Panc1 (cell line): ENCODE data around the gene HAL.

Experiments used
- REST ChIP-seq, 2 experiments: IDR thresholded peaks; 2 replicates each; pipeline ENCODE4 v1.6.1; 2011 to 2012; ENCODE audit warnings: low read depth in 2 of 2, control low read depth in 1 of 2, low read length in 1 of 2, mild to moderate bottlenecking in 1 of 2, moderate library complexity in 1 of 2; ENCODE audit not compliant: insufficient read depth in 1 of 2
- SIN3A ChIP-seq: IDR thresholded peaks from 2 replicates; pipeline ENCODE4 v1.6.1; 2012; ENCODE audit warnings: low read depth, mild to moderate bottlenecking, low read length, moderate library complexity, borderline replicate concordance; ENCODE audit not compliant: insufficient read depth
- TF ChIP-seq, protein P1 (sequence below): fragments of 450-650 bp; IDR thresholded peaks from 2 replicates; pipeline ENCODE4 v1.5.1; 2017; ENCODE audit warnings: mild to moderate bottlenecking

DNA sequence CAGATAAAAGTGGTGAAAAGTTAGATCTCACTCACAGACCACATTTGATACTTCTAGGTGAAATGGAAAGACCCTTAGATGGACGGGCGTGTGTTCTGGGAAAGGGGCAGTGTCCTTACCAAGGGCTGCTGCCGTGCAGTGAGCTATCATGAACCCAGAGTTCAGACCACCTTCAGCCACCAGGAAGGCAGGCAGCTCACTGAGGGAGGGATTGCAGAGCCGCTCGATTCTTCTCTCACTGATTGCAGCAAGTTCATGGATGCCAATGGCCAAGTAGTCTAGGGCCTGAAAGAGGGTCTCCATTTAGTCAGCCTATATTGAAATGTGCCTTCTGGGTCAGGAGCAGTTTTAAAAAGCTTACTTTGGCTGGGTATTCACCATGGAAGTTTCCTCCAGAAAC lies 15.7 kb downstream of the HAL start:
- TF ChIP-seq, protein P1, sequence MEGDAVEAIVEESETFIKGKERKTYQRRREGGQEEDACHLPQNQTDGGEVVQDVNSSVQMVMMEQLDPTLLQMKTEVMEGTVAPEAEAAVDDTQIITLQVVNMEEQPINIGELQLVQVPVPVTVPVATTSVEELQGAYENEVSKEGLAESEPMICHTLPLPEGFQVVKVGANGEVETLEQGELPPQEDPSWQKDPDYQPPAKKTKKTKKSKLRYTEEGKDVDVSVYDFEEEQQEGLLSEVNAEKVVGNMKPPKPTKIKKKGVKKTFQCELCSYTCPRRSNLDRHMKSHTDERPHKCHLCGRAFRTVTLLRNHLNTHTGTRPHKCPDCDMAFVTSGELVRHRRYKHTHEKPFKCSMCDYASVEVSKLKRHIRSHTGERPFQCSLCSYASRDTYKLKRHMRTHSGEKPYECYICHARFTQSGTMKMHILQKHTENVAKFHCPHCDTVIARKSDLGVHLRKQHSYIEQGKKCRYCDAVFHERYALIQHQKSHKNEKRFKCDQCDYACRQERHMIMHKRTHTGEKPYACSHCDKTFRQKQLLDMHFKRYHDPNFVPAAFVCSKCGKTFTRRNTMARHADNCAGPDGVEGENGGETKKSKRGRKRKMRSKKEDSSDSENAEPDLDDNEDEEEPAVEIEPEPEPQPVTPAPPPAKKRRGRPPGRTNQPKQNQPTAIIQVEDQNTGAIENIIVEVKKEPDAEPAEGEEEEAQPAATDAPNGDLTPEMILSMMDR = no peak
- TF ChIP-seq SIN3A = no peak
- no peak for TF ChIP-seq REST (IDR thresholded peaks at IDR 0.05; ENCODE audit: insufficient read depth in 1 of 2, low read depth in 2 of 2, low read length in 1 of 2)
